Heart right ventricle (tissue), 16 donors: Measurements from ENCODE around the gene TNFAIP8L3. TPM values are rescaled to one million over a fixed set of nuclear protein-coding genes. Genes with fewer than 3 reads are reported as not detected.
"Not testable (repeated sequence)": the region's sequence is repeated elsewhere in the genome, so short reads cannot be mapped to it uniquely, and the experiment has no call there.

Source experiments
- ATAC-seq, 8 donors: fragments of 200-7000 bp; cut with Tn5 transposase; one replicate each; pipeline ENCODE4 v1.9.1; 2020; ENCODE audit warnings: mild to moderate bottlenecking in 8 of 8, moderate library complexity in 8 of 8, moderate number of reproducible peaks in 1 of 8
- DNase-seq, 2 donors: peaks; one replicate each; pipeline ENCODE4 v3.0.0-alpha.2; 2020
- H3K27ac ChIP-seq, 10 donors: fragments of 200-600 bp; sonication (generic) in 2 of 10; one replicate each; pipeline versions ENCODE4 v1.5.0 to v1.8.0; 2020 to 2022; ENCODE audit warnings: mild to moderate bottlenecking in 3 of 10
- H3K27me3 ChIP-seq, 7 donors: fragments of 200-600 bp; one replicate each; pipeline ENCODE4 v1.8.0; 2021 to 2022; ENCODE audit warnings: mild to moderate bottlenecking in 2 of 7
- H3K36me3 ChIP-seq, 9 donors: fragments of 200-600 bp; sonication (generic) in 1 of 9; one replicate each; pipeline versions ENCODE4 v1.5.0 to v1.8.0; 2020 to 2022; ENCODE audit warnings: mild to moderate bottlenecking in 2 of 9
- H3K4me1 ChIP-seq, 9 donors: fragments of 200-600 bp; sonication (generic) in 1 of 9; one replicate each; pipeline versions ENCODE4 v1.5.0 to v1.8.0; 2020 to 2022; ENCODE audit warnings: mild to moderate bottlenecking in 4 of 9
- H3K4me3 ChIP-seq, 10 donors: fragments of 200-600 bp; sonication (generic) in 2 of 10; one replicate each; pipeline versions ENCODE4 v1.5.0 to v1.8.0; 2020 to 2022; ENCODE audit warnings: mild to moderate bottlenecking in 7 of 10, moderate library complexity in 2 of 10
- H3K9me3 ChIP-seq, 11 donors: fragments of 200-600 bp in 10 of 11; sonication (generic) in 2 of 11; one replicate each; pipeline versions ENCODE4 v1.5.0 to v1.8.0; 2013 to 2022; ENCODE audit warnings: mild to moderate bottlenecking in 2 of 11, control low read depth in 1 of 11, moderate library complexity in 1 of 11
- CTCF ChIP-seq, 9 donors: fragments of 200-600 bp; sonication (generic) in 2 of 9; IDR thresholded peaks; one replicate each; pipeline versions ENCODE4 v1.5.0 to v1.8.0; 2021 to 2022; ENCODE audit warnings: antibody characterized with exemption in 9 of 9, mild to moderate bottlenecking in 5 of 9, moderate library complexity in 1 of 9
- WGBS, 2 donors: extraction: QIAGEN DNeasy Blood & Tissue Kit; methylation state at CpG; one replicate each; pipeline ENCODE4 v1.1.7; 2013; ENCODE audit warnings: inconsistent platforms in 1 of 2; 5-methylcytosine and 5-hydroxymethylcytosine counted together
- intact Hi-C, 10 donors: fragments of 100-400 bp; cut with DNase I; formaldehyde crosslinking; loops; one replicate each; pipeline versions ENCODE4 v1.11.1 to v1.14.2; 2022
- polyA plus RNA-seq, 2 donors: library from polyadenylated mRNA; stranded (reverse); fragments of 200-250 nt; gene quantifications; one replicate each; pipeline ENCODE4 v1.2.3, GENCODE V29; 2013
- total RNA-seq, 10 donors: library from RNA; stranded (reverse); fragmentation: NEBNext Ultra II Directional in 3 of 10; extraction: Animal tissue kit (Norgen Biotek cat#: 25700) in 3 of 10; gene quantifications; one replicate each; pipeline versions ENCODE4 v1.2.1 to v1.2.4, GENCODE V29; 2021 to 2023
- donor health status: Arrhythmogenic right ventricular cardiomyopathy.
- donor health status: ischemic (EF 13 %, LVEDD 7.1; RV severe dilation, severe dysfunction).
- donor health status: healthy with polysubstance abuse.
- donor health status: DM: no; HTN: yes; CAD: no.
- donor health status: DM: no; HTN: no; CAD: no.
- donor health status: ischemic (EF 25% LVEDD 6.9; RV normal size, moderate dysfunction).
- donor health status: ischemic (EF 25% LVEDD 5.7; RV mildly dilated, moderate dysfunction).
- donor health status: healthy.
- donor health status: DM: yes; HTN: yes; CAD: no.
- donor health status: Ischemic cardiomyopathy.
- donor health status: ischemic (EF 35%, LVEDD 5.7; RV mildly dilated, moderate dysfunction).
- donor health status: nonischemic (EF 11% LVEDD 7.7; RV severe dilation, severe dysfunction).
- donor health status: DM: yes; HTN: yes; CAD: no.
- donor health status: PGD.
- donor health status: ischemic (EF 29% LVEDD 5.4; RV normal size, mild dysfunction).
- donor health status: nonischemic (EF 23%, LVEDD 6.1; RV moderate dilation, normal function).

Gene TNFAIP8L3
- total and polyA plus RNA-seq, 12 donors = 1.3 to 14.4 (median 3.4) TPM

GRCh38 chr15:51046016-51046415 lies 48.7 kb downstream of the TNFAIP8L3 start:
- intact Hi-C loops = no loop called here
- Histone ChIP-seq H3K36me3 (no peaks in the 10 kb centered on the region), H3K27me3 (no peaks in the 10 kb centered on the region), H3K9me3 (no peaks in the 10 kb centered on the region), H3K4me1 (peaks cover 0 to 31% (median 21%) of the 10 kb centered on the region in 9 donors), H3K27ac (no peak overlapping the region), H3K4me3 (no peak overlapping the region)
- no peak for DNase-seq
- TF ChIP-seq CTCF (IDR thresholded peaks at IDR 0.05) = no peak
- WGBS, 2 donors = 89 to 94% methylated on average over 2 of the region's 2 CpGs
- ATAC-seq = no peak

GRCh38 chr15:51044037-51044727 lies 50.5 kb downstream of the TNFAIP8L3 start:
- peaks cover 0 to 27% (median 19%) of the 10 kb centered on the region in 9 donors for H3K4me1 ChIP-seq
- ATAC-seq = no peak
- intact Hi-C loops = no loop called here
- no peaks in the 10 kb centered on the region for H3K36me3 ChIP-seq
- H3K9me3 ChIP-seq = no peaks in the 10 kb centered on the region
- TF ChIP-seq CTCF (IDR thresholded peaks at IDR 0.05) = no peak
- no peak overlapping the region for H3K27ac ChIP-seq
- no peak for DNase-seq
- 67% methylated on average over 4 of the region's 4 CpGs for WGBS, 2 donors
- H3K4me3 ChIP-seq = no peak overlapping the region
- no peaks in the 10 kb centered on the region for H3K27me3 ChIP-seq

GRCh38 chr15:51038974-51039319 lies 55.8 kb downstream of the TNFAIP8L3 start:
- Histone ChIP-seq H3K9me3 (no peaks in the 10 kb centered on the region), H3K27ac (no peak overlapping the region), H3K4me3 (no peak overlapping the region), H3K27me3 (no peaks in the 10 kb centered on the region), H3K4me1 (no peaks in the 10 kb centered on the region), H3K36me3 (no peaks in the 10 kb centered on the region)
- TF ChIP-seq CTCF (IDR thresholded peaks at IDR 0.05) = no peak
- intact Hi-C loops = no loop called here
- ATAC-seq = no peak
- DNase-seq = no peak
- 88 to 94% methylated on average over 2 of the region's 2 CpGs for WGBS, 2 donors

GRCh38 chr15:51038162-51038973 lies 56.3 kb downstream of the TNFAIP8L3 start:
- Histone ChIP-seq H3K27ac (no peak overlapping the region), H3K36me3 (no peaks in the 10 kb centered on the region), H3K9me3 (no peaks in the 10 kb centered on the region), H3K27me3 (no peaks in the 10 kb centered on the region), H3K4me3 (no peak overlapping the region), H3K4me1 (no peaks in the 10 kb centered on the region)
- intact Hi-C loops = no loop called here
- no peak for TF ChIP-seq CTCF (IDR thresholded peaks at IDR 0.05)
- DNase-seq (no peak), ATAC-seq (no peak)
- WGBS, 2 donors = 88 to 89% methylated on average over 7 of the region's 7 CpGs

GRCh38 chr15:51037474-51037873 lies 57.2 kb downstream of the TNFAIP8L3 start:
- H3K27ac ChIP-seq, intact Hi-C loops, H3K4me1 ChIP-seq, H3K27me3 ChIP-seq, ATAC-seq, H3K9me3 ChIP-seq, H3K4me3 ChIP-seq, DNase-seq, H3K36me3 ChIP-seq: not testable (repeated sequence)
- 95 to 96% methylated on average over 12 to 13 of the region's 13 CpGs for WGBS, 2 donors
